Skin epidermis (tissue), 12 donors: ENCODE results near the gene SLC22A23.
A peak's percentile ranks its signal among the peaks of the same experiment; 100 is the strongest.

Experiments used
- H3K27ac ChIP-seq, 21 experiments: fragments of 200-600 bp; sonication (generic) in 11 of 21; one replicate each; pipeline ENCODE4 v1.5.0; 2020; ENCODE audit warnings: mild to moderate bottlenecking in 3 of 21, inconsistent platforms in 2 of 21, moderate library complexity in 2 of 21
- H3K4me3 ChIP-seq, 7 experiments: fragments of 200-600 bp; sonication (generic) in 2 of 7; one replicate each; pipeline ENCODE4 v1.5.0; 2020; ENCODE audit warnings: inconsistent platforms in 2 of 7, mild to moderate bottlenecking in 2 of 7, moderate library complexity in 1 of 7

The SLC22A23 gene

GRCh38 chr6:3410385-3411360 lies 46.2 kb downstream of the SLC22A23 start:
- no peak overlapping the region for H3K4me3 ChIP-seq
- H3K27ac ChIP-seq = peak overlapping the region in 2 of 21 experiments; percentile 17 to 35

- Histone ChIP-seq H3K27ac (peak overlapping the region in 2 of 21 experiments; percentile 17 to 35), H3K4me3 (no peak overlapping the region)
Observed at GRCh38 chr6:3409699-3410384, 47.0 kb downstream of the SLC22A23 start.

GRCh38 chr6:3408665-3409064 lies 48.2 kb downstream of the SLC22A23 start:
- no peak overlapping the region for H3K27ac ChIP-seq

GRCh38 chr6:3407840-3408239 lies 49.0 kb downstream of the SLC22A23 start:
- no peak overlapping the region for H3K4me3 ChIP-seq
- H3K27ac ChIP-seq = no peak overlapping the region

More at GRCh38 chr6:3408665-3409064, 48.2 kb downstream of the SLC22A23 start:
- H3K4me3 ChIP-seq = no peak overlapping the region

- Histone ChIP-seq H3K27ac (peak overlapping the region in 2 of 21 experiments; percentile 15 to 29), H3K4me3 (no peak overlapping the region)
Observed at GRCh38 chr6:3406891-3407809, 49.7 kb downstream of the SLC22A23 start.

- H3K4me3 ChIP-seq = no peak overlapping the region
Observed at GRCh38 chr6:3406362-3406821, 50.5 kb downstream of the SLC22A23 start.

GRCh38 chr6:3405679-3406078 lies 51.2 kb downstream of the SLC22A23 start:
- Histone ChIP-seq H3K27ac (peak overlapping the region in 7 of 21 experiments; percentile 9 to 55 (median 44)), H3K4me3 (no peak overlapping the region)

More at GRCh38 chr6:3406362-3406821, 50.5 kb downstream of the SLC22A23 start:
- peak overlapping the region in 3 of 21 experiments; percentile 9 to 55 (median 29) for H3K27ac ChIP-seq

GRCh38 chr6:3405182-3405518 lies 51.7 kb downstream of the SLC22A23 start:
- Histone ChIP-seq H3K27ac (peak overlapping the region in 7 of 21 experiments; percentile 11 to 52 (median 41)), H3K4me3 (no peak overlapping the region)

GRCh38 chr6:3403238-3404173 lies 53.3 kb downstream of the SLC22A23 start:
- H3K4me3 ChIP-seq = no peak overlapping the region
- peak overlapping the region in 9 of 21 experiments; percentile 6 to 69 (median 38) for H3K27ac ChIP-seq

- no peak overlapping the region for H3K4me3 ChIP-seq
- H3K27ac ChIP-seq = peak overlapping the region in 9 of 21 experiments; percentile 6 to 69 (median 38)
Observed at GRCh38 chr6:3402310-3403237, 54.3 kb downstream of the SLC22A23 start.

GRCh38 chr6:3400162-3400561 lies 56.7 kb downstream of the SLC22A23 start:
- no peak overlapping the region for H3K27ac ChIP-seq
- H3K4me3 ChIP-seq = no peak overlapping the region

GRCh38 chr6:3398755-3399696 lies 57.8 kb downstream of the SLC22A23 start:
- H3K4me3 ChIP-seq = no peak overlapping the region
- no peak overlapping the region for H3K27ac ChIP-seq

- no peak overlapping the region for H3K4me3 ChIP-seq
- no peak overlapping the region for H3K27ac ChIP-seq
Observed at GRCh38 chr6:3398165-3398562, 58.7 kb downstream of the SLC22A23 start.

GRCh38 chr6:3397229-3398164 lies 59.4 kb downstream of the SLC22A23 start:
- Histone ChIP-seq H3K27ac (no peak overlapping the region), H3K4me3 (no peak overlapping the region)

- H3K27ac ChIP-seq = no peak overlapping the region
- no peak overlapping the region for H3K4me3 ChIP-seq
Observed at GRCh38 chr6:3396503-3397180, 60.2 kb downstream of the SLC22A23 start.
